IMR-90 (cell line): ENCODE data around the gene TSC22D3.

Experiments
- BHLHE40 ChIP-seq: fragments of 150-350 bp; IDR thresholded peaks from 2 replicates; pipeline ENCODE4 v1.6.1; 2016; ENCODE audit warnings: mild to moderate bottlenecking, low read depth, low read length
- CEBPB ChIP-seq: IDR thresholded peaks from 2 replicates; pipeline ENCODE4 v1.6.1; 2012; ENCODE audit warnings: low read depth, low read length, improper control_type of control experiment
- MAFK ChIP-seq: IDR thresholded peaks from 2 replicates; pipeline ENCODE4 v1.6.1; 2012; ENCODE audit warnings: low read depth, low read length, improper control_type of control experiment
- MAZ ChIP-seq: IDR thresholded peaks from 2 replicates; pipeline ENCODE4 v1.6.1; 2012; ENCODE audit warnings: low read depth, mild to moderate bottlenecking, low read length, improper control_type of control experiment, moderate library complexity, borderline replicate concordance
- MXI1 ChIP-seq: IDR thresholded peaks from 2 replicates; pipeline ENCODE4 v1.6.1; 2012; ENCODE audit warnings: low read depth, mild to moderate bottlenecking, low read length, moderate library complexity, borderline replicate concordance
- NFE2L2 ChIP-seq: fragments of 150-350 bp; IDR thresholded peaks from 2 replicates; pipeline ENCODE4 v1.6.1; 2016; ENCODE audit warnings: low read depth, mild to moderate bottlenecking, low read length
- POLR2A ChIP-seq: IDR thresholded peaks from 2 replicates; pipeline ENCODE4 v1.6.1; 2012; ENCODE audit warnings: mild to moderate bottlenecking, low read depth, low read length
- RAD21 ChIP-seq: IDR thresholded peaks from 2 replicates; pipeline ENCODE4 v1.6.1; 2012; ENCODE audit warnings: low read length, improper control_type of control experiment
- RCOR1 ChIP-seq: IDR thresholded peaks from 2 replicates; pipeline ENCODE4 v1.6.1; 2012; ENCODE audit warnings: mild to moderate bottlenecking, low read length, improper control_type of control experiment; ENCODE audit not compliant: insufficient replicate concordance
- RFX5 ChIP-seq: IDR thresholded peaks from 2 replicates; pipeline ENCODE4 v1.8.0; 2012; ENCODE audit warnings: low read depth, mild to moderate bottlenecking, low read length, moderate library complexity
- SMC3 ChIP-seq: fragments of 150-350 bp; IDR thresholded peaks from 2 replicates; pipeline ENCODE4 v1.6.1; 2016; ENCODE audit warnings: low read depth, mild to moderate bottlenecking, antibody characterized with exemption, low read length, moderate library complexity
- TF ChIP-seq, protein P1 (sequence below): conservative IDR thresholded peaks from 2 replicates; pipeline ENCODE4 v1.5.1; 2012; ENCODE audit warnings: mild to moderate bottlenecking, low read depth, low read length, improper control_type of control experiment
- TF ChIP-seq, protein P2 (sequence below): fragments of 150-350 bp; IDR thresholded peaks from 2 replicates; pipeline ENCODE4 v1.6.1; 2017; ENCODE audit warnings: mild to moderate bottlenecking, antibody characterized with exemption, low read length, low read depth
- TF ChIP-seq, protein P3 (sequence below): fragments of 150-350 bp; IDR thresholded peaks from 2 replicates; pipeline ENCODE4 v1.6.1; 2016; ENCODE audit warnings: low read depth, mild to moderate bottlenecking, low read length, moderate library complexity, borderline replicate concordance

DNA sequence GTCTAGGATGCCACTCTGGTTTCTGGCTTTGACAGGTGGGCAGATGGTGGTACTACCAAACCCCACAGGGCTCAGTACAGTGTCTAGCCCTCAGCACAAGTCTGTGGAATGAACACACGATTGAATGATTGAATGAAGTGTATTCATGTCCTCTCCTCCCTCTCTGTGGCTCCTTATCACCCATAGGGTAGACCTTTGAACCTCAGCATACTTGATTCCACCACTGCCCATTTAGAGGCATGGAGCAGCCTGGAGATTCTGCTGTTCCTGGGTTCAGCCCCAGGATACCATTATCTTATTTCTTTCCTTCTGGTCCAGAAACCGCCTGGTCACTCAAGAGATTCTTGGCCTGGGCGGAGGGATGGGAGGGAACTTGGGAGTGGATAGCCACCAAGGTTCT is 93.3 kb downstream of the TSC22D3 start:
- TF ChIP-seq POLR2A: no peak
- TF ChIP-seq, protein P1, sequence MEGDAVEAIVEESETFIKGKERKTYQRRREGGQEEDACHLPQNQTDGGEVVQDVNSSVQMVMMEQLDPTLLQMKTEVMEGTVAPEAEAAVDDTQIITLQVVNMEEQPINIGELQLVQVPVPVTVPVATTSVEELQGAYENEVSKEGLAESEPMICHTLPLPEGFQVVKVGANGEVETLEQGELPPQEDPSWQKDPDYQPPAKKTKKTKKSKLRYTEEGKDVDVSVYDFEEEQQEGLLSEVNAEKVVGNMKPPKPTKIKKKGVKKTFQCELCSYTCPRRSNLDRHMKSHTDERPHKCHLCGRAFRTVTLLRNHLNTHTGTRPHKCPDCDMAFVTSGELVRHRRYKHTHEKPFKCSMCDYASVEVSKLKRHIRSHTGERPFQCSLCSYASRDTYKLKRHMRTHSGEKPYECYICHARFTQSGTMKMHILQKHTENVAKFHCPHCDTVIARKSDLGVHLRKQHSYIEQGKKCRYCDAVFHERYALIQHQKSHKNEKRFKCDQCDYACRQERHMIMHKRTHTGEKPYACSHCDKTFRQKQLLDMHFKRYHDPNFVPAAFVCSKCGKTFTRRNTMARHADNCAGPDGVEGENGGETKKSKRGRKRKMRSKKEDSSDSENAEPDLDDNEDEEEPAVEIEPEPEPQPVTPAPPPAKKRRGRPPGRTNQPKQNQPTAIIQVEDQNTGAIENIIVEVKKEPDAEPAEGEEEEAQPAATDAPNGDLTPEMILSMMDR: no peak
- TF ChIP-seq CEBPB: no peak
- no peak for TF ChIP-seq SMC3
- no peak for TF ChIP-seq MXI1
- TF ChIP-seq, protein P2, sequence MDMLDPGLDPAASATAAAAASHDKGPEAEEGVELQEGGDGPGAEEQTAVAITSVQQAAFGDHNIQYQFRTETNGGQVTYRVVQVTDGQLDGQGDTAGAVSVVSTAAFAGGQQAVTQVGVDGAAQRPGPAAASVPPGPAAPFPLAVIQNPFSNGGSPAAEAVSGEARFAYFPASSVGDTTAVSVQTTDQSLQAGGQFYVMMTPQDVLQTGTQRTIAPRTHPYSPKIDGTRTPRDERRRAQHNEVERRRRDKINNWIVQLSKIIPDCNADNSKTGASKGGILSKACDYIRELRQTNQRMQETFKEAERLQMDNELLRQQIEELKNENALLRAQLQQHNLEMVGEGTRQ: no peak
- TF ChIP-seq BHLHE40: no peak
- TF ChIP-seq, protein P3, sequence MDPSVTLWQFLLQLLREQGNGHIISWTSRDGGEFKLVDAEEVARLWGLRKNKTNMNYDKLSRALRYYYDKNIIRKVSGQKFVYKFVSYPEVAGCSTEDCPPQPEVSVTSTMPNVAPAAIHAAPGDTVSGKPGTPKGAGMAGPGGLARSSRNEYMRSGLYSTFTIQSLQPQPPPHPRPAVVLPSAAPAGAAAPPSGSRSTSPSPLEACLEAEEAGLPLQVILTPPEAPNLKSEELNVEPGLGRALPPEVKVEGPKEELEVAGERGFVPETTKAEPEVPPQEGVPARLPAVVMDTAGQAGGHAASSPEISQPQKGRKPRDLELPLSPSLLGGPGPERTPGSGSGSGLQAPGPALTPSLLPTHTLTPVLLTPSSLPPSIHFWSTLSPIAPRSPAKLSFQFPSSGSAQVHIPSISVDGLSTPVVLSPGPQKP: no peak
- no peak for TF ChIP-seq RAD21
- TF ChIP-seq RCOR1: no peak
- no peak for TF ChIP-seq MAZ
- no peak for TF ChIP-seq RFX5
- no peak for TF ChIP-seq MAFK
- TF ChIP-seq NFE2L2: no peak
